ENCODE data around the gene ERICH2. TPM values are rescaled to one million over a fixed set of nuclear protein-coding genes. Genes with fewer than 3 reads are reported as not detected.

ERICH2 gene
- polyA plus RNA-seq, 1 of the 3 experiments (the other 2 are of a cell fraction), result not detected

- Histone ChIP-seq H3K4me3 (ENCODE audit: low read depth in 2 of 2, low read length in 1 of 2) (no peak overlapping the region), H3K79me2 (ENCODE audit: insufficient read depth) (no peaks in the 10 kb centered on the region), H3K4me2 (no peak overlapping the region), H3K9ac (no peak overlapping the region), H3K4me1 (ENCODE audit: control insufficient read depth in 1 of 2, insufficient read depth in 2 of 2, low read depth in 1 of 2, low read length in 1 of 2) (no peaks in the 10 kb centered on the region), H3K36me3 (replicated peaks in 1 of 2; ENCODE audit: control insufficient read depth in 1 of 2, insufficient read depth in 2 of 2, low read length in 1 of 2) (no peaks in the 10 kb centered on the region), H4K20me1 (ENCODE audit: insufficient read depth) (no peaks in the 10 kb centered on the region), H3F3A (replicated peaks; ENCODE audit: insufficient read depth) (peaks cover 3% of the 10 kb centered on the region), H3K9me3 (no peaks in the 10 kb centered on the region), H3K27me3 (ENCODE audit: insufficient read depth) (peaks cover 15% of the 10 kb centered on the region; the same call in 1 of the 2 replicates), H3K27ac (ENCODE audit: low read depth in 2 of 2, low read length in 1 of 2) (no peak overlapping the region), H3K9me2 (no peaks in the 10 kb centered on the region), H2AFZ (ENCODE audit: low read depth) (no peak overlapping the region)
- ChIA-PET CTCF (interaction anchor here (2.3 kb wide), 1 partner anchor 73 kb away, joined by 6 read pairs; no protein-coding TSS in a partner anchor), POLR2A (no interaction called here)
- no peak for TF ChIP-seq REST (IDR thresholded peaks at IDR 0.05; ENCODE audit: low read depth, low read length)
- no peak for TF ChIP-seq MAX (IDR thresholded peaks at IDR 0.05; ENCODE audit: low read depth)
- no peak for TF ChIP-seq USF1 (IDR thresholded peaks at IDR 0.05; ENCODE audit: borderline replicate concordance, low read depth)
- TF ChIP-seq YY1 (IDR thresholded peaks at IDR 0.05; ENCODE audit: low read depth), result no peak
- TF ChIP-seq RXRA (IDR thresholded peaks at IDR 0.05; ENCODE audit: borderline replicate concordance, low read depth), result no peak
- no peak for TF ChIP-seq GATA2 (CRISPR knock-in tag; IDR thresholded peaks at IDR 0.05)
- TF ChIP-seq TEAD4 (IDR thresholded peaks at IDR 0.05; ENCODE audit: borderline replicate concordance, insufficient read depth), result no peak
- no peak for TF ChIP-seq POLR2AphosphoS5 (IDR thresholded peaks at IDR 0.05; ENCODE audit: low read depth, low read length)
- TF ChIP-seq RCOR1 (IDR thresholded peaks at IDR 0.05; ENCODE audit: low read length), result no peak
- no peak for TF ChIP-seq ZBTB33 (IDR thresholded peaks at IDR 0.05; ENCODE audit: borderline replicate concordance, low read depth)
- no peak for TF ChIP-seq TAF1 (IDR thresholded peaks at IDR 0.05; ENCODE audit: borderline replicate concordance, low read depth, low read length)
- no peak for TF ChIP-seq TCF12 (IDR thresholded peaks at IDR 0.05)
- WGBS (ENCODE audit: low lambda C conversion rate), result 36% methylated on average over 4 of the region's 4 CpGs
- no peak for DNase-seq
These were observed 29.5 kb upstream of the ERICH2 start for GRCh38 chr2:170740660-170741059.

Data from SK-N-SH (cell line).